GM23248 (cell line): ENCODE results near the gene PRR5. TPM values are rescaled to one million over a fixed set of nuclear protein-coding genes. Genes with fewer than 3 reads are reported as not detected.
A peak's percentile ranks its signal among the peaks of the same experiment; 100 is the strongest.

Experiments used
- DNase-seq: peaks from one replicate; pipeline ENCODE4 v3.0.0-alpha.2; 2015
- H2AFZ ChIP-seq: fragments of 200-600 bp; sonication (generic); 2 replicates; pipeline ENCODE4 v1.6.1; 2016; ENCODE audit warnings: antibody characterized with exemption
- H3F3A ChIP-seq: fragments of 200-600 bp; sonication (generic); 2 replicates; pipeline ENCODE4 v1.6.1; 2016; ENCODE audit warnings: mild to moderate bottlenecking, antibody characterized with exemption, mixed run types; ENCODE audit not compliant: insufficient read depth
- H3K27ac ChIP-seq: fragments of 200-600 bp; sonication (generic); 2 replicates; pipeline ENCODE4 v1.5.1; 2016; ENCODE audit warnings: mild to moderate bottlenecking
- H3K27me3 ChIP-seq: fragments of 200-600 bp; sonication (generic); replicated peaks from 2 replicates; pipeline ENCODE4 v1.6.1; 2016; ENCODE audit warnings: mild to moderate bottlenecking; ENCODE audit not compliant: insufficient read depth
- H3K36me3 ChIP-seq: fragments of 200-600 bp; sonication (generic); 2 replicates; pipeline ENCODE4 v1.6.1; 2016; ENCODE audit warnings: low read depth, mild to moderate bottlenecking
- H3K4me1 ChIP-seq: fragments of 200-600 bp; sonication (generic); 2 replicates; pipeline ENCODE4 v1.6.1; 2016; ENCODE audit warnings: mild to moderate bottlenecking; ENCODE audit not compliant: insufficient read depth
- H3K4me2 ChIP-seq: fragments of 200-600 bp; sonication (generic); one replicate; pipeline ENCODE4 v1.6.1; 2016; ENCODE audit warnings: mild to moderate bottlenecking; ENCODE audit not compliant: unreplicated experiment
- H3K4me3 ChIP-seq: fragments of 200-600 bp; sonication (generic); 2 replicates; pipeline ENCODE4 v1.5.1; 2016; ENCODE audit warnings: mild to moderate bottlenecking
- H3K79me2 ChIP-seq: fragments of 200-600 bp; sonication (generic); 2 replicates; pipeline ENCODE4 v1.6.1; 2016; ENCODE audit warnings: mild to moderate bottlenecking; ENCODE audit not compliant: insufficient read depth
- H3K9ac ChIP-seq: fragments of 200-600 bp; sonication (generic); 2 replicates; pipeline ENCODE4 v1.6.1; 2016; ENCODE audit warnings: mild to moderate bottlenecking
- H3K9me2 ChIP-seq: fragments of 200-600 bp; sonication (generic); 2 replicates; pipeline ENCODE4 v1.6.1; 2016; ENCODE audit warnings: mixed run types, mild to moderate bottlenecking, moderate library complexity; ENCODE audit not compliant: insufficient read depth
- H3K9me3 ChIP-seq: fragments of 200-600 bp; sonication (generic); one replicate; pipeline ENCODE4 v1.6.1; 2017; ENCODE audit warnings: low read depth
- H4K20me1 ChIP-seq: fragments of 200-600 bp; sonication (generic); 2 replicates; pipeline ENCODE4 v1.6.0; 2016; ENCODE audit not compliant: insufficient read depth
- EZH2 ChIP-seq: fragments of 200-600 bp; sonication (generic); IDR thresholded peaks from 2 replicates; pipeline ENCODE4 v1.6.1; 2018; ENCODE audit warnings: antibody characterized with exemption, mild to moderate bottlenecking; ENCODE audit not compliant: insufficient read depth, poor library complexity, severe bottlenecking
- EZH2phosphoT487 ChIP-seq: fragments of 200-600 bp; sonication (generic); IDR thresholded peaks from 2 replicates; pipeline ENCODE4 v1.6.1; 2018; ENCODE audit warnings: antibody characterized with exemption, moderate library complexity, mild to moderate bottlenecking, low read depth; ENCODE audit not compliant: insufficient read depth
- WGBS, 2 experiments: methylation state at CpG; one replicate each; pipeline ENCODE4 v1.1.6; 2015 to 2017; ENCODE audit warnings: low lambda C conversion rate in 2 of 2, low coverage in 1 of 2; ENCODE audit errors: missing lambda C conversion rate in 2 of 2; 5-methylcytosine and 5-hydroxymethylcytosine counted together
- in situ Hi-C: fragments of 300-500 bp; cut with MboI; formaldehyde crosslinking; loops from 2 replicates; pipeline ENCODE4 v1.15.0; 2020
- polyA plus RNA-seq: library from polyadenylated mRNA; unstranded; fragments of >200 nt; fragmentation: Nextera tagmentation; extraction: Ambion mirVana; gene quantifications from 2 replicates; pipeline ENCODE4 v1.2.1, GENCODE V29; 2016
- total RNA-seq: library from RNA; depleted of rRNA; stranded (reverse); fragments of >200 nt; shearing (Covaris generic); gene quantifications from 2 replicates; pipeline ENCODE4 v1.2.3, GENCODE V29; 2014

PRR5 gene
- total and polyA plus RNA-seq, 2 experiments from 2014 or later = 18.9 to 20.0 TPM

GRCh38 chr22:44733426-44734106 lies 31.6 kb downstream of the PRR5 start:
- H3K36me3 ChIP-seq = no peaks in the 10 kb centered on the region
- no peaks in the 10 kb centered on the region for H3K9me2 ChIP-seq
- no peak overlapping the region for H2AFZ ChIP-seq
- H4K20me1 ChIP-seq = no peaks in the 10 kb centered on the region
- H3K4me3 ChIP-seq = no peak overlapping the region
- H3K9ac ChIP-seq = no peak overlapping the region
- no peaks in the 10 kb centered on the region for H3K4me1 ChIP-seq
- WGBS, 2 experiments = 59 to 65% methylated on average over 14 of the region's 14 CpGs
- H3K9me3 ChIP-seq = no peaks in the 10 kb centered on the region
- DNase-seq = no peak
- no peaks in the 10 kb centered on the region for H3K79me2 ChIP-seq
- no peak for TF ChIP-seq EZH2
- TF ChIP-seq EZH2phosphoT487 = no peak
- H3F3A ChIP-seq = no peaks in the 10 kb centered on the region
- in situ Hi-C loops = no loop called here
- no peak overlapping the region for H3K4me2 ChIP-seq
- no peak overlapping the region for H3K27ac ChIP-seq
- H3K27me3 ChIP-seq = no peaks in the 10 kb centered on the region; the same call in 1 of the 2 replicates

GRCh38 chr22:44734278-44734677 lies 32.3 kb downstream of the PRR5 start:
- WGBS, 2 experiments = 77 to 81% methylated on average over 8 of the region's 8 CpGs
- in situ Hi-C loops = no loop called here
- no peak overlapping the region for H2AFZ ChIP-seq

GRCh38 chr22:44734801-44735517 lies 33.0 kb downstream of the PRR5 start:
- no peaks in the 10 kb centered on the region for H3F3A ChIP-seq
- no peaks in the 10 kb centered on the region; the same call in 1 of the 2 replicates for H3K27me3 ChIP-seq
- H3K27ac ChIP-seq = no peak overlapping the region
- 46 to 51% methylated on average over 21 to 23 of the region's 23 CpGs for WGBS, 2 experiments
- no peak overlapping the region for H2AFZ ChIP-seq
- no peaks in the 10 kb centered on the region for H3K79me2 ChIP-seq
- peak; percentile 24 for DNase-seq
- H3K9ac ChIP-seq = no peak overlapping the region
- no peak overlapping the region for H3K4me3 ChIP-seq
- no peaks in the 10 kb centered on the region for H3K9me3 ChIP-seq
- no peaks in the 10 kb centered on the region for H3K4me1 ChIP-seq
- no peaks in the 10 kb centered on the region for H3K36me3 ChIP-seq
- H3K4me2 ChIP-seq = no peak overlapping the region
- no peak for TF ChIP-seq EZH2
- in situ Hi-C loops = no loop called here
- no peaks in the 10 kb centered on the region for H4K20me1 ChIP-seq
- H3K9me2 ChIP-seq = no peaks in the 10 kb centered on the region

More at GRCh38 chr22:44734278-44734677, 32.3 kb downstream of the PRR5 start:
- H3K9ac ChIP-seq = no peak overlapping the region
- H4K20me1 ChIP-seq = no peaks in the 10 kb centered on the region
- DNase-seq = no peak
- no peak for TF ChIP-seq EZH2
- TF ChIP-seq EZH2phosphoT487 = no peak
- no peaks in the 10 kb centered on the region for H3K79me2 ChIP-seq
- H3K4me1 ChIP-seq = no peaks in the 10 kb centered on the region
- no peaks in the 10 kb centered on the region for H3K9me2 ChIP-seq
- H3K9me3 ChIP-seq = no peaks in the 10 kb centered on the region
- H3K4me2 ChIP-seq = no peak overlapping the region
- no peak overlapping the region for H3K4me3 ChIP-seq
- no peak overlapping the region for H3K27ac ChIP-seq
- H3K36me3 ChIP-seq = no peaks in the 10 kb centered on the region
- no peaks in the 10 kb centered on the region; the same call in 1 of the 2 replicates for H3K27me3 ChIP-seq
- no peaks in the 10 kb centered on the region for H3F3A ChIP-seq

GRCh38 chr22:44735518-44736428 lies 33.8 kb downstream of the PRR5 start:
- Histone ChIP-seq H3K36me3 (no peaks in the 10 kb centered on the region), H3K4me2 (no peak overlapping the region), H3K9me2 (no peaks in the 10 kb centered on the region), H3K27me3 (no peaks in the 10 kb centered on the region; the same call in 1 of the 2 replicates), H3F3A (no peaks in the 10 kb centered on the region), H4K20me1 (no peaks in the 10 kb centered on the region), H3K9me3 (no peaks in the 10 kb centered on the region), H3K9ac (no peak overlapping the region), H3K4me1 (no peaks in the 10 kb centered on the region), H3K79me2 (no peaks in the 10 kb centered on the region), H2AFZ (no peak overlapping the region), H3K27ac (no peak overlapping the region), H3K4me3 (no peak overlapping the region)
- in situ Hi-C loops = no loop called here
- WGBS, 2 experiments = 24% methylated on average over 19 to 27 of the region's 28 CpGs
- TF ChIP-seq EZH2phosphoT487 = no peak
- no peak for TF ChIP-seq EZH2
- peak; percentile 63 for DNase-seq
